Myometrial cell (primary cell): ENCODE measurements around the gene GPX2. TPM values are rescaled to one million over a fixed set of nuclear protein-coding genes. Genes with fewer than 3 reads are reported as not detected.

ENCODE experiments used
- total RNA-seq: library from RNA; depleted of rRNA; stranded (reverse); fragments of >200 nt; gene quantifications from 2 replicates; pipeline ENCODE4 v1.2.3, GENCODE V29; 2015

Gene GPX2
- not detected in 2 replicates for total RNA-seq

GRCh38 chr14:64942531-64943111 lies at the start of gene GPX2:
Gene GPX2, minus strand, starts transcription at chr14:64942745. Its CDS starts 19 bp downstream, at chr14:64942726.

GRCh38 chr14:64986648-64987437 lies 44.3 kb upstream of the GPX2 start, which contains the start of gene FNTB:
Gene FNTB, plus strand, starts transcription at chr14:64986895. Its CDS starts 59 bp downstream, at chr14:64986954.

GRCh38 chr14:64971943-64972791 lies 29.6 kb upstream of the GPX2 start, which contains the start of gene RAB15:
Gene RAB15, minus strand, starts transcription at chr14:64972336. Its CDS starts 260 bp downstream, at chr14:64972076.

GRCh38 chr14:64914237-64915028 lies 28.1 kb downstream of the GPX2 start, which contains the start of gene CHURC1:
Gene CHURC1, plus strand, starts transcription at chr14:64914455. Its CDS starts 41 bp downstream, at chr14:64914496.

Other genes with a start within 250 kb of the GPX2 start
- gene PLEKHG3, start 238.3 kb downstream of the GPX2 start, total RNA-seq = 2.3 and 2.6 TPM in 2 replicates
- under 0.01 TPM in 1 of 2 replicates, not detected in the other for gene SPTB, start 62.8 kb downstream of the GPX2 start, total RNA-seq
- 38.1 and 52.5 TPM in 2 replicates for gene CHURC1, start 28.3 kb downstream of the GPX2 start, total RNA-seq
- 3.2 and 3.7 TPM in 2 replicates for gene RAB15, start 29.6 kb upstream of the GPX2 start, total RNA-seq
- 11.7 and 13.5 TPM in 2 replicates for gene FNTB, start 44.1 kb upstream of the GPX2 start, total RNA-seq
- gene MAX, start 159.8 kb upstream of the GPX2 start, total RNA-seq = 27.7 and 31.2 TPM in 2 replicates